GM12874 (cell line): ENCODE results near the gene KDM5A.

ENCODE experiments used
- CTCF ChIP-seq: IDR thresholded peaks from 2 replicates; pipeline ENCODE4 v1.5.1; 2011; ENCODE audit warnings: low read depth, mild to moderate bottlenecking, control low read depth, low read length, moderate library complexity; ENCODE audit not compliant: insufficient read depth

The KDM5A gene

GRCh38 chr12:388541-389141 lies 479 bp downstream of the KDM5A start:
- no peak for TF ChIP-seq CTCF

GRCh38 chr12:388012-388411 lies 1.1 kb downstream of the KDM5A start:
- no peak for TF ChIP-seq CTCF

- TF ChIP-seq CTCF: no peak
Observed at GRCh38 chr12:386651-387050, 2.5 kb downstream of the KDM5A start.

- TF ChIP-seq CTCF: no peak
Observed at GRCh38 chr12:367972-368371, 21.1 kb downstream of the KDM5A start.

GRCh38 chr12:366820-367219 lies 22.3 kb downstream of the KDM5A start:
- no peak for TF ChIP-seq CTCF

- TF ChIP-seq CTCF: no peak
Observed at GRCh38 chr12:359091-359490, 30.0 kb downstream of the KDM5A start.

GRCh38 chr12:356276-356988 lies 32.7 kb downstream of the KDM5A start:
- no peak for TF ChIP-seq CTCF
